Osteoblast (primary cell): ENCODE results near the gene AAK1. TPM values are rescaled to one million over a fixed set of nuclear protein-coding genes. Genes with fewer than 3 reads are reported as not detected.

Source experiments
- DNase-seq: peaks from one replicate; pipeline ENCODE4 v3.0.0; 2011; ENCODE audit warnings: low spot score, mixed read lengths; ENCODE audit not compliant: insufficient read length; ENCODE audit errors: missing footprints
- H2AFZ ChIP-seq: 2 replicates; pipeline ENCODE4 v1.6.0; 2011; ENCODE audit warnings: mild to moderate bottlenecking, low read length
- H3K27ac ChIP-seq: 2 replicates; pipeline ENCODE4 v1.5.1; 2011; ENCODE audit warnings: mild to moderate bottlenecking, low read depth, low read length, moderate library complexity
- H3K27me3 ChIP-seq: 2 replicates; pipeline ENCODE4 v1.6.0; 2012; ENCODE audit warnings: mild to moderate bottlenecking, control low read depth, inconsistent platforms, low read length, moderate library complexity; ENCODE audit not compliant: insufficient read depth
- H3K36me3 ChIP-seq: 2 replicates; pipeline ENCODE4 v1.5.1; 2011; ENCODE audit warnings: mild to moderate bottlenecking, low read length, control low read depth, moderate library complexity; ENCODE audit not compliant: insufficient read depth
- H3K4me1 ChIP-seq: 2 replicates; pipeline ENCODE4 v1.5.1; 2011; ENCODE audit warnings: mild to moderate bottlenecking, low read length, control low read depth, moderate library complexity; ENCODE audit not compliant: insufficient read depth
- H3K4me2 ChIP-seq: 2 replicates; pipeline ENCODE4 v1.6.0; 2011; ENCODE audit warnings: mild to moderate bottlenecking, low read length; ENCODE audit not compliant: insufficient read depth
- H3K4me3 ChIP-seq: fragments of 200-600 bp; sonication (generic); 3 replicates; pipeline ENCODE4 v1.5.1; 2012; ENCODE audit warnings: mild to moderate bottlenecking, low read length, inconsistent platforms; ENCODE audit not compliant: insufficient read depth
- H3K79me2 ChIP-seq: 2 replicates; pipeline ENCODE4 v1.6.0; 2012; ENCODE audit warnings: mild to moderate bottlenecking, low read length, control low read depth, inconsistent platforms; ENCODE audit not compliant: insufficient read depth
- H3K9me3 ChIP-seq: 2 replicates; pipeline ENCODE4 v1.5.1; 2011; ENCODE audit warnings: low read depth, low read length, control low read depth
- H4K20me1 ChIP-seq: 2 replicates; pipeline ENCODE4 v1.6.0; 2012; ENCODE audit warnings: mild to moderate bottlenecking, low read length, control low read depth; ENCODE audit not compliant: insufficient read depth
- CTCF ChIP-seq: IDR thresholded peaks from 2 replicates; pipeline ENCODE4 v1.5.1; 2011; ENCODE audit warnings: mild to moderate bottlenecking, low read depth, low read length, moderate library complexity; ENCODE audit errors: extremely low read depth
- total RNA-seq: library from RNA; depleted of rRNA; stranded (reverse); fragments of >200 nt; gene quantifications from 2 replicates; pipeline ENCODE4 v1.2.3, GENCODE V29; 2012

AAK1 gene
- total RNA-seq, 1 donor, result 61.9 TPM

GRCh38 chr2:69459936-69460335 is 183.6 kb downstream of the AAK1 start:
- Histone ChIP-seq H3K4me1 (no peaks in the 10 kb centered on the region), H3K4me2 (no peak overlapping the region), H2AFZ (no peak overlapping the region), H3K9me3 (no peaks in the 10 kb centered on the region), H3K27me3 (no peaks in the 10 kb centered on the region), H3K4me3 (no peak overlapping the region), H3K36me3 (peaks cover 5% of the 10 kb centered on the region), H3K79me2 (no peaks in the 10 kb centered on the region), H4K20me1 (peaks cover under 1% of the 10 kb centered on the region), H3K27ac (no peak overlapping the region)
- no peak for DNase-seq
- TF ChIP-seq CTCF, result no peak

GRCh38 chr2:69456950-69457445 is 186.5 kb downstream of the AAK1 start:
- no peak for TF ChIP-seq CTCF
- Histone ChIP-seq H3K27me3 (no peaks in the 10 kb centered on the region), H3K4me3 (no peak overlapping the region), H2AFZ (no peak overlapping the region), H3K4me2 (no peak overlapping the region), H3K9me3 (no peaks in the 10 kb centered on the region), H3K79me2 (no peaks in the 10 kb centered on the region), H4K20me1 (peaks cover 2% of the 10 kb centered on the region), H3K36me3 (no peaks in the 10 kb centered on the region), H3K27ac (no peak overlapping the region), H3K4me1 (no peaks in the 10 kb centered on the region)
- no peak for DNase-seq

- Histone ChIP-seq H3K9me3 (no peaks in the 10 kb centered on the region), H2AFZ (no peak overlapping the region), H3K27ac (no peak overlapping the region), H3K36me3 (no peaks in the 10 kb centered on the region), H4K20me1 (peaks cover 2% of the 10 kb centered on the region), H3K4me2 (no peak overlapping the region), H3K4me3 (no peak overlapping the region), H3K79me2 (no peaks in the 10 kb centered on the region), H3K27me3 (no peaks in the 10 kb centered on the region), H3K4me1 (no peaks in the 10 kb centered on the region)
- DNase-seq, result no peak
- TF ChIP-seq CTCF, result no peak
These were observed 187.4 kb downstream of the AAK1 start for GRCh38 chr2:69456154-69456553.

- no peaks in the 10 kb centered on the region for H3K4me1 ChIP-seq
- no peak overlapping the region for H3K27ac ChIP-seq
- no peak for TF ChIP-seq CTCF
- H3K9me3 ChIP-seq, result no peaks in the 10 kb centered on the region
- H3K4me3 ChIP-seq, result no peak overlapping the region
- H4K20me1 ChIP-seq, result peaks cover 2% of the 10 kb centered on the region
- no peak overlapping the region for H3K4me2 ChIP-seq
- no peaks in the 10 kb centered on the region for H3K36me3 ChIP-seq
- no peak overlapping the region for H2AFZ ChIP-seq
- no peaks in the 10 kb centered on the region for H3K79me2 ChIP-seq
- DNase-seq, result no peak
- H3K27me3 ChIP-seq, result no peaks in the 10 kb centered on the region
These were observed 188.6 kb downstream of the AAK1 start for GRCh38 chr2:69454976-69455375.
